Stimulated activated CD4-positive, alpha-beta T cell treated with anti-CD3 and anti-CD28 coated beads, TNF-alpha, amount 100 ng/mL, for 24 hours (primary cell): Measurements from ENCODE around the gene SPSB3.

ENCODE experiments used
- DNase-seq, 3 experiments: peaks; one replicate each; pipeline ENCODE4 v3.0.0-alpha.2; 2020; ENCODE audit warnings: low read depth in 3 of 3

The SPSB3 gene

GRCh38 chr16:1788708-1789100, 6.3 kb upstream of the SPSB3 start:
- no peak for DNase-seq

GRCh38 chr16:1788095-1788707, 5.8 kb upstream of the SPSB3 start:
- DNase-seq, result no peak

DNA sequence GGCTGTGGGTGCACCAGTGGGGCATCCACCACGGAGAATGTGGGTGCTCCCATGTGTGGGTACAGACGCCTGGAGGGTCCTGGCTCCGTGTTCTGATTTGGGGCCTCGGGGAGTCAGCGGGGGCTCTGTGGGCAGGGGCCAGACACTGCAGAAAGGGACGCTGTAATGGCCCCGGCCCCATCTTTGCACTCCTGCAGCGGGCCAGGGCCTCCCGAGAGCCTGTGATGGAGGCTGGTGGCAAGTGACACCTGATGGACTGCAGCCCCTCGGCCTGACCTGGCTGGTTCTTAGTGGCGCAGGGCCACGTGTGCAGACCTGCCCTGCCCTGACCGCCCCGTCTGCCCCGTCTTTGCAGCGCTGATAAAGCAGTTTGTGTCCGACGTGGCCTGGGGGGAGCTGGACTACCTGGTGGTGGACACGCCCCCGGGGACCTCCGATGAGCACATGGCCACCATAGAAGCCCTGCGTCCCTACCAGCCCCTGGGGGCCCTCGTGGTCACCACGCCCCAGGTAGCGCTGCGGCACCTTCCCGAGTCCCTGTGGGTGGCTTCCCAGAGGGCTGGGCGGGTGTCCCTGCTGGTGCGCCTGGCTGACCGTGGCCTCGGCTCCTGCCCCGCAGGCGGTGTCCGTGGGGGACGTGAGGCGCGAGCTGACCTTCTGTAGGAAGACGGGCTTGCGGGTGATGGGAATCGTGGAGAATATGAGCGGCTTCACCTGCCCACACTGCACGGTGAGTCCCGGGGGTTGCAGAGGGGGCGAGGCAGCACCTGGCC, 5.1 kb upstream of the SPSB3 start:
- DNase-seq, result no peak

GRCh38 chr16:1787056-1787321, 4.6 kb upstream of the SPSB3 start:
- DNase-seq, result no peak

DNA sequence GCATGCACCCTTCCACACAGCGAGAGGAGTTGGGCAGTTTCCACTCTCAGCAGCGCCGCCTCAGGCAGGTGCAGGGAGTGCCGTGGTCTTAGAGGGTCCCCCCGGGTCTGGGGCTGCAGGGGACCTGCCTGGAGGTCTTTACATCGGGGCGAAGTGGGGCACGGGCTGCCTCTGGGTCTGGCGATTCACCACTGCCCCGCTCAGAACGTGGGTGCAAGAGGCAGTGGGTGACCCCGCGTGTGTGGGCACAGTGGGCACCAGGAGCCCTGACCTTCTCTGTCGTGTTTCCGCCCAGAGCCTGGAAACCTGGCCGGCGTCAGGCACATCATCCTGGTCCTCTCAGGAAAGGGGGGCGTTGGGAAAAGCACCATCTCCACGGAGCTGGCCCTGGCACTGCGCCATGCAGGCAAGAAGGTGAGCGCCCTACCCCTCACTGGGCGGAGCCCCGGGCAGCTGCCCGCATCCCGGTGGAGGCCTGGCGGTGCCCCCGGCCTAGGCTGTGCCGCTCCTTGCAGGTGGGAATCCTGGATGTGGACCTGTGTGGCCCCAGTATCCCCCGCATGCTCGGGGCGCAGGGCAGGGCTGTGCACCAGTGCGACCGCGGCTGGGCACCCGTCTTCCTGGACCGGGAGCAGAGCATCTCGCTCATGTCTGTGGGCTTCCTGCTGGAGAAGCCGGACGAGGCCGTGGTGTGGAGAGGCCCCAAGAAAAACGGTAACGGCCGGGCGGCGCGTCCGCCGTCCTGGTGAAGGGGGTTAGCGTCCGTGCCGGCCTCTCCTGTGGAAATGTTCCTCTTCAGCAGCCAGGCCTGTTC, 4.1 kb upstream of the SPSB3 start:
- DNase-seq, result no peak

DNA sequence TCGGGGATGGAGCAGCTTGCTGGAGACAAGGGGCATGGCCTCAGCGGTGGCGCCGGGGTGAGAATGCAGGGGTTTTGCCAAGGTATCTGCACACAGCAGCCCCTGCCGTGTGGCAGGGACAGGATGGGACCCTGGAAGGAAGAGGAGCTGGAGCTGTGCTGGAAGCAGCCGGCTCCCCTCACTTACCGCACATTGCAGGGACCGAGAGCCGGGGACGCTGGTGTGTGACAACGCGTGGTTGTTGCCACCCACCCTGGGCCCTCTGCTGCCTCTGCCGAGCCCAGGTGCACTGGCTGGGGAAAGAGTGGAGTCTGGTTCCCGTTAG, 3.4 kb upstream of the SPSB3 start:
- no peak for DNase-seq

DNA sequence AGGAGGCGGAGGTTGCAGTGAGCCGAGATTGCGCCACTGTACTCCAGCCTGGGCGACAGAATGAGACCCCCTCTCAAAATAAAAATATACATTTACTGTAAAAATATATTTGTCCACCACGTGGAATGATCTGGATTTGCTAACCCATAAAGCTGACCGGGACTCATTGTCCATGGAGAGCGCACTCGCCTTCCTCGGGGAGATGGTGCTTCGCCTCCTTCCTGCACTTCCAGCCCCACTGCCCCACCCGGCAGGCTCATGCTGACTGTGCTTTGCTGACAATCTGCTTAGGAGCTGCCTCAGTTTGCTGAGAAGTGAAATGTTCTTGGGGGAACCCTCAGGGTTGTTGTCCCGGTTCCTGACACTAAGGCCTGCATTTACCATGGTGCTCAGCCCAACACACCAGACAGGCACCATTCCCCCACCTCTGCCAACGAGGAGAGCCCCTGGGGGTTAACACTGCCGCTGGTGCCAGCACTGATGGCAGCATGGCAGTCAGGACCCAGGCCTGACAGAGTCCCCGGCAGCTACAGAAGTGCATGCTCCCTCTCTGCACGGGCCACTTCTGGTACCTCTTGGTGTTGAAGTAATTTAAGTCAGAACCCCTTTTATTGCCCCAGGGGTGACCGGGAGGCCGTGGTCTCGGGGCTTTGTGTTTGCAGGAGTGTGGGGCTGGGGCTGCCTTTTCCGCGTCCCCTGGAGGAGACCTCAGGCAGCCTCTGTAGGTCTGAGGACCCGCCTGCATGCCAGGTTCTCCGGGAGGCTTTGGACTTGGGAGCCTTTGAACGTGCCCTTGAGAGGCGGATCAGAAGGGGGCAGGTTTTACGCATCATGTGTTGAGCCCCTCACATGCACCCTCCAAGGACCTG, 2.8 kb upstream of the SPSB3 start:
- no peak for DNase-seq

GRCh38 chr16:1781758-1782407, 488 bp downstream of the SPSB3 start:
- no peak for DNase-seq

DNA sequence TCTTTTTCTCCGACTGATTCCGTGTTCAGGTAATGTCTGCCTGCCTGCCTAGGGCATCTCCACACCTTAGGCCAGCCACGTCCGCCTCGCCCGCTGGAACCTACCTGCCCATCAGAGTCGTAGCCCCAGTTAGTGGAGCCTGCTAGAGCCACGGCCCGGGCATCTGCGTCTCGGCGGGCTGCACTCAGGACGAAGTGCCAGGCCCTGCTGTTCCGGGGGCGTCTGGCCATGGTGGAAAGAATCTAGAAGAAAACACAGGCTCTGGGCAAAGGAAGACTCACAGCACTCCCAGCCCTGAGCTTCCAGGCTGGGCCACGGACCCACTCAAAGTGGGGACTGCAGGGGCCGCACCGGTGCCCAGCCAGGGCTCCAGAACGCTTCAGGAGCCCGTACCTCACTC, 1.1 kb downstream of the SPSB3 start:
- no peak for DNase-seq

DNA sequence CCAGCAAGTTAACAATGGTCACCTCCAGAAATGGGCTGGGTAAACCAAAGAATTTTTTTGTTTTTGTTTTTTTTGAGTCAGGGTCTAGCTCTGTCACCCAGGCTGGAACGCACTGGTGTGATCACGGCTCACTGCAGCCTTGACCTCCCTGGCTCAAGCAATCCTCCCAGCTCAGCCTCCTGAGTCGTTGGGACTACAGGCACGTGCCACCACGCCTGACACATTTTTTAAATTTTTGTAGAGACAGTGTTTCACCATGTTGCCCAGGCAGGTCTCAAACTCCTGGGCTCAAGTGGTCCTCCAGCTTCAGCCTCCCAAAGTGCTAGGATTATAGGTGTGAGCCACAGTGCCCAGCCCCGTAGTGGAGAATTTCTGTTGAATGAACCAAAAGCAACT, 1.7 kb downstream of the SPSB3 start:
- DNase-seq, result no peak

DNA sequence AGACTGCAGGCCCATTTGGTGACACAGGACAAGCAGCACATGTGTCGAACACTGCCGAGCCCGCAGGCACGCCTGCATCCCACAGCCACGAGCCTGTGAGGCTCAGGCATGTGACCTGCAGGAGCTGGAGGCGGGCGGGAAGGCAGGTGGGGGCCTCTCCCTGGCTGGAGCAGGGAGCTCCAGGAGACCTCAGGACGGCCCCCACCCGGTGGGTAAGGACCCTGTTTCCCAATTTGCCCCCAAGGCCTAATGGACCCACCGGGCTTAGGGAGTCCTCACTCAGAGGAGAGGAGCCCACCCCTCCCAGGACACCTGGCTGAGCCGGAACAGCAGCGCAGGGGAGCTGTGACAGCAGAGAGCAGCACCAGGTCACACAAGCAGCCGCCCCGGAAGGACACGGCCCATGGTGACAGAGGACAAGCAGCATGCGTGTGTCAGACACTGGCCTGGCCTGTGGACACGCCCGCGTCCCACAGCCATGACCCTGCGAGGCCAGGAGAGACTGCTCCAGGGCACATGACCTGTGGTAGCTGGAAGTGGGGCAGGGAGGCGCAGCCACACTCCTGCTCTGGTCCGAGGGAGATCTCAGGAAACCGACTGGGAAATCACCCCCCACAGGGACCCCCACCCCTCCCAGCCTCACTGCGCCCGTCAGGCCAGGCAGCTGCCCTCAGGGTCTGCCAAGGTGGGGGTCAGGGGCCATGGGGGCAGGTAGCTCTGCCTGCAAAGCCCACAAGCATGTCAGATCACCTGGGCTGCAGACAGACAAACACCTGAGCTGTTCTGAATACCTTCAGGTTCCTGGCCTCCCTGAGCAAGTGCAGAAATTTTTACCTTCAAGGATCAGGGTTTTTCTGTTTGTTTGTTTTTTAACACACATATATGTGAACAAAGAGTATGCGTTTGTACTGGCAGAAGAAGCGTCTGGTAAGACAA, 2.4 kb downstream of the SPSB3 start:
- no peak for DNase-seq

DNA sequence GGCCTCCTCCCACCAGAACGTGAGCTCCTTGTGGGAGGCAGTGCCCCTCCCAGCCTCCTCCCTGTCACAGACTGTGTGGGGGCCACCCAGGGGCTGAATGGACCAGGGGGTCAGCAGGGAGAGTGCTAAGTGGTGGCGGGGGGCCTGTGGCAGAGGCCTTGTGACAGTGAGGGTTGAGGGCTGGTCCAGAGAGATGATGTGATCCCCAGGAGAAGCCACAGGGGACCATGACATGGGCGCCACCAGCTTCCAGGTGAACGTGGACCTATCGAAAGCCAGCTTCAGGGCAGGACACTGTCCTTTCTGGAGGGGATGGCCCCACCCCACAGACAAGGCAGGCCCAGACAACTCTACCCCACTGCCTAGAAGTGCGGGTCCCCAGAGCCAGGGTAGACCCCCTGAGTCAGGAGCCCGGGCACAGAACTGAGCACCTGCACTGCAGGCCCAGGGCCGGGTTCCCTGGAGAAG, 3.1 kb downstream of the SPSB3 start:
- DNase-seq, result no peak

- no peak for DNase-seq
Observed at GRCh38 chr16:1778200-1779179, 3.9 kb downstream of the SPSB3 start.

GRCh38 chr16:1777375-1778199, 4.8 kb downstream of the SPSB3 start:
- DNase-seq, result no peak

GRCh38 chr16:1776991-1777374, 5.4 kb downstream of the SPSB3 start:
- no peak for DNase-seq

GRCh38 chr16:1776672-1776955, 5.8 kb downstream of the SPSB3 start:
- DNase-seq, result no peak

- no peak for DNase-seq
Observed at GRCh38 chr16:1775846-1776671, 6.3 kb downstream of the SPSB3 start.
